NCI-H82 (cell line): ENCODE results near the gene DLX5.
"Not testable (repeated sequence)": the region's sequence is repeated elsewhere in the genome, so short reads cannot be mapped to it uniquely, and the experiment has no call there.

ENCODE experiments used
- DNase-seq: peaks from one replicate; lab custom pipeline; 2025; lab: John Stamatoyannopoulos, UW

Gene DLX5

GRCh38 chr7:97024209-97025129 lies at the start of gene DLX5:
Gene DLX5, minus strand, starts transcription at chr7:97024831. Its CDS starts 208 bp downstream, at chr7:97024623.
- peak; percentile 86 for DNase-seq

- DNase-seq = not testable (repeated sequence)
These were observed 47.4 kb upstream of the DLX5 start for GRCh38 chr7:97072025-97072424.

GRCh38 chr7:97064972-97065587 lies 40.4 kb upstream of the DLX5 start:
- DNase-seq = peak; percentile 82

GRCh38 chr7:97064020-97064419 lies 39.4 kb upstream of the DLX5 start:
- DNase-seq = no peak

- DNase-seq = no peak
These were observed 18.6 kb upstream of the DLX5 start for GRCh38 chr7:97043281-97043680.

GRCh38 chr7:97039374-97040065 lies 14.9 kb upstream of the DLX5 start:
- DNase-seq = no peak

GRCh38 chr7:97034213-97034852 lies 9.7 kb upstream of the DLX5 start:
- DNase-seq = not testable (repeated sequence)

- DNase-seq = peak; percentile 88
These were observed 3.0 kb upstream of the DLX5 start for GRCh38 chr7:97027427-97028234.

GRCh38 chr7:97026715-97027426 lies 2.2 kb upstream of the DLX5 start:
- no peak for DNase-seq

- no peak for DNase-seq
These were observed 1.5 kb upstream of the DLX5 start for GRCh38 chr7:97025983-97026714.

GRCh38 chr7:97025130-97025499 lies 484 bp upstream of the DLX5 start:
- DNase-seq = no peak

- peak; percentile 45 for DNase-seq
These were observed 1.9 kb downstream of the DLX5 start for GRCh38 chr7:97022491-97023306.

- DNase-seq = no peak
These were observed 2.7 kb downstream of the DLX5 start for GRCh38 chr7:97021747-97022490.

- DNase-seq = no peak
These were observed 3.5 kb downstream of the DLX5 start for GRCh38 chr7:97020996-97021746.

GRCh38 chr7:97020601-97020995 lies 4.0 kb downstream of the DLX5 start:
- no peak for DNase-seq

- peak; percentile 12 for DNase-seq
These were observed 4.9 kb downstream of the DLX5 start for GRCh38 chr7:97019710-97020225.

- no peak for DNase-seq
These were observed 5.7 kb downstream of the DLX5 start for GRCh38 chr7:97018791-97019531.
